Measurements from ENCODE around the gene GRK2. TPM values are rescaled to one million over a fixed set of nuclear protein-coding genes. Genes with fewer than 3 reads are reported as not detected.

The GRK2 gene
- 100 to 1,000 TPM; 168 to 301 (median 263) TPM for total RNA-seq
- polyA plus RNA-seq: 100 to 1,000 TPM; 119 to 270 (median 192) TPM
- long read RNA-seq, donor 1, transcript GRK2-201 (21 exons, 3,466 nt): major isoform, 5 of 60 reads
- long read RNA-seq, donor 1, partial matches to known transcripts: 54 of 60 reads
- long read RNA-seq, donor 1, other reads (novel, unspliced or antisense): 0 of 60 reads
- long read RNA-seq, donor 2, transcript GRK2-201 (21 exons, 3,466 nt): major isoform, 19 of 88 reads
- long read RNA-seq, donor 2, partial matches to known transcripts: 69 of 88 reads
- long read RNA-seq, donor 2, other reads (novel, unspliced or antisense): 0 of 88 reads

- H3K27ac ChIP-seq: peak within 1 kb of the TSS; percentile 89 to 100 (median 97)
- intact Hi-C loops (cut with DNase I; ENCODE audit: low total_unique reads): no loop called here
- H3K4me1 ChIP-seq: peaks cover 63 to 88% (median 74%) of the 10 kb centered on the region in 6 donors
- no peak for TF ChIP-seq POLR2A (IDR thresholded peaks at IDR 0.05)
- no peak for TF ChIP-seq POLR2AphosphoS5 (IDR thresholded peaks at IDR 0.05)
- peak in 1 of 11 experiments; percentile 13 for TF ChIP-seq CTCF (IDR thresholded peaks at IDR 0.05 in 8 of 11, conservative IDR thresholded peaks at IDR 0.05 in 3 of 11)
- peaks cover 0 to 4% (median 0%) of the 10 kb centered on the region in 7 donors for H3K27me3 ChIP-seq (replicated peaks in 1 of 7)
- peaks cover 0 to 38% (median 8%) of the 10 kb centered on the region in 6 donors for H3K36me3 ChIP-seq
- no peaks in the 10 kb centered on the region for H3K9me3 ChIP-seq
- H3K4me3 ChIP-seq: peak within 1 kb of the TSS; percentile 81 to 100 (median 94)
- peak; percentile 93 for DNase-seq
- whole genome bisulfite sequencing, 5 donors: 0 to 3% (median 1%) methylated on average over 24 to 103 of the region's 103 CpGs
Observed at GRCh38 chr11:67266449-67267187, at the start of gene GRK2. Gene GRK2 (plus strand): TSS chr11:67266473. CDS start chr11:67266700, 227 bp downstream.

- Histone ChIP-seq H3K27ac (no peak overlapping the region), H3K9me3 (no peaks in the 10 kb centered on the region), H3K4me1 (peaks cover 0 to 4% (median 0%) of the 10 kb centered on the region in 6 donors), H3K4me3 (no peak overlapping the region), H3K36me3 (peaks cover 3 to 100% (median 76%) of the 10 kb centered on the region in 6 donors), H3K27me3 (replicated peaks in 1 of 7) (no peaks in the 10 kb centered on the region)
- intact Hi-C loops (cut with DNase I; ENCODE audit: low total_unique reads): no loop called here
- 90 to 94% (median 93%) methylated on average over 8 of the region's 8 CpGs for WGBS, 5 donors
- TF ChIP-seq CTCF (IDR thresholded peaks at IDR 0.05 in 8 of 11, conservative IDR thresholded peaks at IDR 0.05 in 3 of 11): no peak
- DNase-seq: no peak
Observed at GRCh38 chr11:67227726-67228125, 38.5 kb upstream of the GRK2 start.

GRCh38 chr11:67230406-67230805 is 35.9 kb upstream of the GRK2 start:
- no peak overlapping the region for H3K27ac ChIP-seq
- H3K9me3 ChIP-seq: no peaks in the 10 kb centered on the region
- 84 to 97% (median 95%) methylated on average over 3 of the region's 3 CpGs for WGBS, 5 donors
- H3K27me3 ChIP-seq (replicated peaks in 1 of 7): no peaks in the 10 kb centered on the region
- intact Hi-C loops (cut with DNase I; ENCODE audit: low total_unique reads): no loop called here
- TF ChIP-seq POLR2A (IDR thresholded peaks at IDR 0.05) (no peak), POLR2AphosphoS5 (IDR thresholded peaks at IDR 0.05) (no peak)
- peaks cover 0 to 18% (median 2%) of the 10 kb centered on the region in 6 donors for H3K4me1 ChIP-seq
- H3K4me3 ChIP-seq: no peak overlapping the region
- H3K36me3 ChIP-seq: peaks cover 0 to 100% (median 59%) of the 10 kb centered on the region in 6 donors
- DNase-seq: no peak

- no peaks in the 10 kb centered on the region for H3K9me3 ChIP-seq
- 90 to 100% (median 94%) methylated on average over 1 of the region's 1 CpG for WGBS, 5 donors
- peaks cover 0 to 100% (median 58%) of the 10 kb centered on the region in 6 donors for H3K36me3 ChIP-seq
- peaks cover 0 to 18% (median 2%) of the 10 kb centered on the region in 6 donors for H3K4me1 ChIP-seq
- no peak overlapping the region for H3K4me3 ChIP-seq
- no peak overlapping the region for H3K27ac ChIP-seq
- TF ChIP-seq CTCF (IDR thresholded peaks at IDR 0.05 in 8 of 11, conservative IDR thresholded peaks at IDR 0.05 in 3 of 11) (no peak), POLR2AphosphoS5 (IDR thresholded peaks at IDR 0.05) (no peak), POLR2A (IDR thresholded peaks at IDR 0.05) (no peak)
- intact Hi-C loops (cut with DNase I; ENCODE audit: low total_unique reads): no loop called here
- H3K27me3 ChIP-seq (replicated peaks in 1 of 7): no peaks in the 10 kb centered on the region
- DNase-seq: no peak
Observed at GRCh38 chr11:67230886-67231285, 35.4 kb upstream of the GRK2 start.

Data from spleen (tissue), 13 donors.